Neural progenitor cell (in vitro differentiated cells): ENCODE measurements around the gene BMP7. TPM values are rescaled to one million over a fixed set of nuclear protein-coding genes. Genes with fewer than 3 reads are reported as not detected.
A peak's percentile ranks its signal among the peaks of the same experiment; 100 is the strongest.

Source experiments
- DNase-seq: peaks from one replicate; pipeline ENCODE4 v3.0.0-alpha.2; 2016; ENCODE audit warnings: low spot score
- H2AFZ ChIP-seq: fragments of 200-600 bp; sonication (generic); replicated peaks from 2 replicates; pipeline ENCODE4 v1.6.1; 2016; ENCODE audit warnings: antibody characterized with exemption
- H3F3A ChIP-seq: fragments of 200-600 bp; sonication (generic); 2 replicates; pipeline ENCODE4 v1.6.1; 2016; ENCODE audit warnings: antibody characterized with exemption, low read depth
- H3K27ac ChIP-seq: fragments of 200-600 bp; sonication (generic); 2 replicates; pipeline ENCODE4 v1.5.1; 2016; ENCODE audit warnings: mild to moderate bottlenecking
- H3K27me3 ChIP-seq: fragments of 200-600 bp; sonication (generic); 2 replicates; pipeline ENCODE4 v1.6.1; 2016; ENCODE audit warnings: mild to moderate bottlenecking, moderate library complexity
- H3K36me3 ChIP-seq: fragments of 200-600 bp; sonication (generic); 2 replicates; pipeline ENCODE4 v1.5.1; 2016
- H3K4me1 ChIP-seq: fragments of 200-600 bp; sonication (generic); 2 replicates; pipeline ENCODE4 v1.6.1; 2016; ENCODE audit warnings: mixed run types
- H3K4me2 ChIP-seq: fragments of 200-600 bp; sonication (generic); 2 replicates; pipeline ENCODE4 v1.6.1; 2016
- H3K4me3 ChIP-seq: fragments of 200-600 bp; sonication (generic); 2 replicates; pipeline ENCODE4 v1.5.1; 2016
- H3K79me2 ChIP-seq: fragments of 200-600 bp; sonication (generic); 2 replicates; pipeline ENCODE4 v1.6.1; 2016; ENCODE audit warnings: low read depth
- H3K9ac ChIP-seq: fragments of 200-600 bp; sonication (generic); 2 replicates; pipeline ENCODE4 v1.6.1; 2016
- H3K9me3 ChIP-seq: fragments of 200-600 bp; sonication (generic); 2 replicates; pipeline ENCODE4 v1.5.1; 2016; ENCODE audit warnings: low read depth
- H4K20me1 ChIP-seq: fragments of 200-600 bp; sonication (generic); 2 replicates; pipeline ENCODE4 v1.6.1; 2016; ENCODE audit warnings: low read depth
- H3K27ac Mint-ChIP-seq: 3 replicates; pipeline ENCODE4 v1.8.0; 2021; ENCODE audit warnings: mixed read lengths
- H3K27me3 Mint-ChIP-seq: 2 replicates; pipeline ENCODE4 v1.8.0; 2022; ENCODE audit warnings: low read depth, mild to moderate bottlenecking, inconsistent platforms, moderate library complexity, mixed read lengths; ENCODE audit not compliant: insufficient read depth
- H3K36me3 Mint-ChIP-seq: 3 replicates; pipeline ENCODE4 v1.8.0; 2021; ENCODE audit warnings: mixed read lengths
- H3K4me1 Mint-ChIP-seq: 3 replicates; pipeline ENCODE4 v1.8.0; 2021; ENCODE audit warnings: mixed read lengths
- H3K4me3 Mint-ChIP-seq: 3 replicates; pipeline ENCODE4 v1.8.0; 2021; ENCODE audit warnings: mild to moderate bottlenecking, moderate library complexity, mixed read lengths
- H3K9me3 Mint-ChIP-seq: 3 replicates; pipeline ENCODE4 v1.8.0; 2020; ENCODE audit warnings: mixed read lengths
- CTCF ChIP-seq: fragments of 200-600 bp; sonication (generic); IDR thresholded peaks from 2 replicates; pipeline ENCODE4 v1.5.1; 2017; ENCODE audit warnings: antibody characterized with exemption, mild to moderate bottlenecking
- EZH2 ChIP-seq: fragments of 200-600 bp; sonication (generic); IDR thresholded peaks from 2 replicates; pipeline ENCODE4 v1.6.1; 2017; ENCODE audit warnings: antibody characterized with exemption, mild to moderate bottlenecking, moderate library complexity
- EZH2phosphoT487 ChIP-seq: fragments of 200-600 bp; sonication (generic); IDR thresholded peaks from 2 replicates; pipeline ENCODE4 v1.6.1; 2017; ENCODE audit warnings: antibody characterized with exemption
- total RNA-seq: library from RNA; depleted of rRNA; stranded (reverse); fragments of >200 nt; gene quantifications from 2 replicates; pipeline ENCODE4 v1.2.3, GENCODE V29; 2015; ENCODE audit warnings: low replicate concordance

The BMP7 gene
- total RNA-seq, 1 donor from 2014 or later, result 11.2 TPM

- Histone ChIP-seq H3F3A (peaks cover 10% of the 10 kb centered on the region), H3K27me3 (no peaks in the 10 kb centered on the region), H3K36me3 (no peaks in the 10 kb centered on the region), H3K9ac (no peak overlapping the region), H3K4me1 (peaks cover 13% of the 10 kb centered on the region), H3K79me2 (no peaks in the 10 kb centered on the region), H2AFZ (no peak overlapping the region), H3K4me3 (no peak overlapping the region), H3K4me2 (peak overlapping the region; percentile 40), H3K9me3 (no peaks in the 10 kb centered on the region), H3K27ac (no peak overlapping the region), H4K20me1 (peaks cover 21% of the 10 kb centered on the region)
- DNase-seq, result no peak
- Mint-ChIP-seq H3K36me3 (peaks cover 26% of the 10 kb centered on the region), H3K9me3 (no peaks in the 10 kb centered on the region), H3K4me3 (no peak overlapping the region), H3K4me1 (peaks cover 13% of the 10 kb centered on the region), H3K27me3 (peaks cover 4% of the 10 kb centered on the region), H3K27ac (peak overlapping the region; percentile 50)
- TF ChIP-seq EZH2phosphoT487 (no peak), CTCF (no peak), EZH2 (no peak)
These were observed 42.6 kb downstream of the BMP7 start for GRCh38 chr20:57223648-57224489.

DNA sequence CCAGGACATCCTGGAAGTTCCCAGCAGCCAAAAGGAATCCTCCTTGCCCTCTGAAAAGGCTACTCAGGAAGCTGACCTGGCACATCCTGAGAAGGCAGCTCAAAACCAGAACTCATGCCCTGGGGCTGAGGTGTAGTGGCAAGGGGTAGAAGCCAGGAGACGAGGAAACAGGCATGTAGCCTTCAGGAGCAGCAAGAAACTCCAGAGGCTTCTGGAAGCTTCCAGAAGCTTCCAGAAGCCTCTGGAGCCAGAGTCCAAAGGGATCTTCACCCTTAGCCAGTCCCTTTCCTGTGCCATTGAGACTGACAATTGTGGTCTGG, 43.9 kb downstream of the BMP7 start:
- H3K36me3 Mint-ChIP-seq, result peaks cover 22% of the 10 kb centered on the region
- no peak overlapping the region for H3K4me3 ChIP-seq

DNA sequence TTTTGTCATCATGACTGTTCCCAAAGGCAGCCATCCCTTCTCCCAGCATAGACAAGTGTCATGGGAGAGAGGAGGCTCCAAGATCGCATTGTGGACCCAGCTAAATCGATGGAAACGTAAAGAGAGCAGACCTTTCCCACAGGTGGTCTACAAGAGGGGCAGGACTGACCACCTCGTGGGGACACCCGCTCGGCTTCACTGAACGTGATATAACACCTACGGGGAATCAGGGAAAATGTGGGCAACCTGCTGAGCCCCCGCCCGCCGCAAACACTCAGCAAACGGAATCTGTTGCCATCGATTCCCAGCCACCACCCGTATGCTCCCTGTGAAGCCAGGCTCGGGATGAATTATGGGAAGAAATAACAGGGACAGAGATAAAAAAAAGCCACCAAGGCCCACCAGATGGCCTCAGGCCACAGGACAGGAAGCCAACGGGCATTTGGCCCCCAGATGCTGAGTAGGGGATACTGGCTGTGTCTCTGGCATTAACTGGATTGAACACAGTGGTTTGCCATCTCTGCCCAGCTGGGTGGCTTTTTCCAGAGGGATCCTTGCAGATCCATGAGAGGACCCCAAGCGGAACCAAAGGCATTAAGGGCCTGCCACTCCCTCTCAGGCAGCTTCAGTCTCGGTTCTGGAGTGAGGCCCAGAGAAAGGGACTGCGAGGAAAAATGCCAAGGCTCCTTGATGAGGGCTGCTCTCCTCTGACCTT, 44.4 kb downstream of the BMP7 start:
- Histone ChIP-seq H3K9me3 (no peaks in the 10 kb centered on the region), H3F3A (peaks cover 10% of the 10 kb centered on the region), H3K9ac (no peak overlapping the region), H3K4me1 (peaks cover 13% of the 10 kb centered on the region), H4K20me1 (peaks cover 21% of the 10 kb centered on the region), H3K27ac (no peak overlapping the region), H3K36me3 (no peaks in the 10 kb centered on the region), H3K79me2 (no peaks in the 10 kb centered on the region), H3K4me3 (no peak overlapping the region), H2AFZ (no peak overlapping the region), H3K4me2 (no peak overlapping the region), H3K27me3 (no peaks in the 10 kb centered on the region)
- H3K36me3 Mint-ChIP-seq, result peaks cover 22% of the 10 kb centered on the region
- TF ChIP-seq EZH2, result no peak
- TF ChIP-seq EZH2phosphoT487, result no peak
- TF ChIP-seq CTCF, result no peak
- no peak overlapping the region for H3K4me3 Mint-ChIP-seq
- no peaks in the 10 kb centered on the region for H3K9me3 Mint-ChIP-seq
- no peak for DNase-seq
- H3K4me1 Mint-ChIP-seq, result peaks cover 11% of the 10 kb centered on the region
- H3K27me3 Mint-ChIP-seq, result peaks cover 4% of the 10 kb centered on the region
- peak overlapping the region; percentile 17 for H3K27ac Mint-ChIP-seq

More for the DNA sequence above, 43.9 kb downstream of the BMP7 start:
- Mint-ChIP-seq H3K9me3 (no peaks in the 10 kb centered on the region), H3K27me3 (peaks cover 4% of the 10 kb centered on the region), H3K27ac (no peak overlapping the region), H3K4me3 (no peak overlapping the region), H3K4me1 (peaks cover 11% of the 10 kb centered on the region)
- TF ChIP-seq EZH2phosphoT487 (no peak), CTCF (no peak), EZH2 (no peak)
- Histone ChIP-seq H3K9me3 (no peaks in the 10 kb centered on the region), H3K4me1 (peaks cover 13% of the 10 kb centered on the region), H2AFZ (no peak overlapping the region), H3K9ac (no peak overlapping the region), H3K27ac (no peak overlapping the region), H3K79me2 (no peaks in the 10 kb centered on the region), H3K27me3 (no peaks in the 10 kb centered on the region), H3F3A (peaks cover 10% of the 10 kb centered on the region), H4K20me1 (peaks cover 21% of the 10 kb centered on the region), H3K4me2 (no peak overlapping the region), H3K36me3 (no peaks in the 10 kb centered on the region)
- DNase-seq, result no peak
